ENCODE measurements around the gene PXDN. TPM values are rescaled to one million over a fixed set of nuclear protein-coding genes. Genes with fewer than 3 reads are reported as not detected.

Gene PXDN
- total RNA-seq = 149 and 397 TPM in 2 replicates

GRCh38 chr2:1744446-1745170 is at the start of gene PXDN:
Gene PXDN (minus strand): TSS chr2:1744515. CDS start chr2:1744455, 60 bp downstream.

All from thoracic aorta endothelial cell (primary cell).